Gastrocnemius medialis (tissue), 4 donors: ENCODE measurements around the gene SETSIP.
A peak's percentile ranks its signal among the peaks of the same experiment; 100 is the strongest.

Experiments used
- CTCF ChIP-seq, 5 experiments: fragments of 450-650 bp in 3 of 5; fragments of 200-600 bp in 2 of 5; sonication (generic) in 2 of 5; IDR thresholded peaks in 4 of 5; conservative IDR thresholded peaks in 1 of 5; 1 replicate in 4 of 5; 2 replicates in 1 of 5; pipeline ENCODE4 v1.5.1; 2016 to 2019; ENCODE audit warnings: antibody characterized with exemption in 5 of 5, mild to moderate bottlenecking in 3 of 5, moderate library complexity in 3 of 5
- POLR2A ChIP-seq, 2 donors: fragments of 450-650 bp; IDR thresholded peaks; one replicate each; pipeline ENCODE4 v1.6.1; 2017; ENCODE audit warnings: antibody characterized with exemption in 2 of 2, mild to moderate bottlenecking in 2 of 2, moderate library complexity in 2 of 2

- TF ChIP-seq CTCF (IDR thresholded peaks at IDR 0.05 in 4 of 5, conservative IDR thresholded peaks at IDR 0.05 in 1 of 5) (no peak), POLR2A (IDR thresholded peaks at IDR 0.05) (peak; percentile 15 to 44)
Observed at GRCh38 chr1:92080128-92080985, 5.1 kb upstream of the SETSIP start, which contains the start of gene BTBD8.
